ENCODE data around the gene PFKL.
"Not testable (repeated sequence)": the region's sequence is repeated elsewhere in the genome, so short reads cannot be mapped to it uniquely, and the experiment has no call there.

DNA sequence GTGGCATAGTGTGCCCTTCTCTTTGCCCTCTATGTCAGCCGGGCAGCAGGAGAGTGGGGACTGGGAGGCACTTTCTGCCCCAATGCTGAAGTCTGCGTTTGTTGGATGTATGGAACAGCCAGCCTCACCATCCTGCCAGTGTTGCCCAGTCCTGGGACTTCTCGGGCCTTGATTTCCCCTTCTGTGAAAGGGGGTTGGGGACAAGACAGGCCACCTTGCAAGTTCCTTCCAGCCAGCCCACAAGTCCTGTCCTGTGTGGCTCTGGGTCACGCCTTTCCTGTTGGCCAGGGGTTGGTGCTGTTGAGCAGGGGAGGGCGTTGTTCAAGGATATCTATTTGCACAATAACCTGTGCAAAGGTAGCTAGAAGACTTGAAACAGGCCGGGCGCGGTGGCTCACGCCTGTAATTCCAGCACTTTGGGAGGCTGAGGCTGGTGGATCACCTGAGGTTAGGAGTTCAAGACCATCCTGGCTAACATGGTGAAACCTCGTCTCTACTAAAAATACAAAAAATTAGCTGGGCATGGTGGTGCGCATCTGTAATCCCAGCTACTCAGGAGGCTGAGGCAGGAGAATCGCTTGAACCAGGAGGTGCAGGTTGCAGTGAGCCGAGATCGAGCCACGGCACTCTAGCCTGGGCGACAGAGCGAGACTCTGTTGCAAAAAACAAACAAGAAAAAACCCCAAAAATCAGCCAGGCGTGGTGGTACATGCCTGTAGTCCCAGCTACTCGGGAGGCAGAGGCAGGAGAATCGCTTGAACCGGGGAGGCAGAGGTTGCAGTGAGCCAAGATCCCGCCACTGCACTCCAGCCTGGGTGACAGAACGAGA is 2.9 kb downstream of the PFKL start:
- TF ChIP-seq CTCF, POLR2A (IDR thresholded peaks at IDR 0.05): not testable (repeated sequence)

Measured in thyroid gland (tissue), 4 donors.